ENCODE measurements around the gene MSL3B.

Gene MSL3B

GRCh38 chr2:233838251-233838650, 29.9 kb downstream of the MSL3B start:
- H3K4me3 ChIP-seq = no peak overlapping the region

GRCh38 chr2:233837694-233838229, 30.4 kb downstream of the MSL3B start:
- intact Hi-C loops (cut with DNase I; ENCODE audit: low total_unique reads) = no loop called here
- Histone ChIP-seq H3K4me1 (no peaks in the 10 kb centered on the region), H3K27ac (no peak overlapping the region), H3K36me3 (no peaks in the 10 kb centered on the region), H3K4me3 (no peak overlapping the region), H3K9me3 (no peaks in the 10 kb centered on the region), H3K27me3 (no peaks in the 10 kb centered on the region)
- DNase-seq = no peak
- TF ChIP-seq CTCF (IDR thresholded peaks at IDR 0.05) = no peak

More at GRCh38 chr2:233838251-233838650, 29.9 kb downstream of the MSL3B start:
- no peaks in the 10 kb centered on the region for H3K4me1 ChIP-seq
- no peak overlapping the region for H3K27ac ChIP-seq
- H3K36me3 ChIP-seq = no peaks in the 10 kb centered on the region
- no peaks in the 10 kb centered on the region for H3K9me3 ChIP-seq
- TF ChIP-seq CTCF (IDR thresholded peaks at IDR 0.05) = no peak
- intact Hi-C loops (cut with DNase I; ENCODE audit: low total_unique reads) = no loop called here
- peak in 1 of 2 donors; percentile 49 for DNase-seq
- no peaks in the 10 kb centered on the region for H3K27me3 ChIP-seq

GRCh38 chr2:233836359-233836758, 31.8 kb downstream of the MSL3B start:
- Histone ChIP-seq H3K4me3 (no peak overlapping the region), H3K36me3 (no peaks in the 10 kb centered on the region), H3K27me3 (no peaks in the 10 kb centered on the region), H3K9me3 (no peaks in the 10 kb centered on the region), H3K4me1 (no peaks in the 10 kb centered on the region), H3K27ac (no peak overlapping the region)
- intact Hi-C loops (cut with DNase I; ENCODE audit: low total_unique reads) = no loop called here
- TF ChIP-seq CTCF (IDR thresholded peaks at IDR 0.05) = no peak
- DNase-seq = no peak

GRCh38 chr2:233835230-233836186, 32.7 kb downstream of the MSL3B start:
- no peak for TF ChIP-seq CTCF (IDR thresholded peaks at IDR 0.05)
- Histone ChIP-seq H3K27ac (no peak overlapping the region), H3K9me3 (no peaks in the 10 kb centered on the region), H3K36me3 (no peaks in the 10 kb centered on the region), H3K27me3 (no peaks in the 10 kb centered on the region), H3K4me3 (no peak overlapping the region), H3K4me1 (no peaks in the 10 kb centered on the region)
- peak in 1 of 2 donors; percentile 44 for DNase-seq
- intact Hi-C loops (cut with DNase I; ENCODE audit: low total_unique reads) = no loop called here

- Histone ChIP-seq H3K27me3 (peaks cover 0 to 3% of the 10 kb centered on the region in 2 donors), H3K36me3 (no peaks in the 10 kb centered on the region), H3K4me1 (no peaks in the 10 kb centered on the region), H3K27ac (no peak overlapping the region), H3K9me3 (no peaks in the 10 kb centered on the region), H3K4me3 (no peak overlapping the region)
- intact Hi-C loops (cut with DNase I; ENCODE audit: low total_unique reads) = no loop called here
- no peak for TF ChIP-seq CTCF (IDR thresholded peaks at IDR 0.05)
- DNase-seq = peak in 1 of 2 donors; percentile 27
These were observed 34.8 kb downstream of the MSL3B start for GRCh38 chr2:233833345-233833744.

All from tibial artery (tissue), 4 donors.